Measurements from ENCODE around the gene SETBP1. TPM values are rescaled to one million over a fixed set of nuclear protein-coding genes. Genes with fewer than 3 reads are reported as not detected.
A peak's percentile ranks its signal among the peaks of the same experiment; 100 is the strongest.

SETBP1 gene
- total RNA-seq, 2 donors from 2014 or later = 77.9 to 79.6 TPM

GRCh38 chr18:44988821-44989587 is 308.3 kb downstream of the SETBP1 start:
- no peak for ATAC-seq

GRCh38 chr18:44996261-44996660 is 315.6 kb downstream of the SETBP1 start:
- Mint-ChIP-seq H3K4me3 (no peak overlapping the region), H3K36me3 (no peaks in the 10 kb centered on the region), H3K4me1 (ENCODE audit: low read depth in 2 of 2) (no peaks in the 10 kb centered on the region), H3K9me3 (no peaks in the 10 kb centered on the region), H3K27ac (no peak overlapping the region), H3K27me3 (no peaks in the 10 kb centered on the region)
- no peak for DNase-seq (ENCODE audit: low spot score)
- no peak for ATAC-seq

More at GRCh38 chr18:44988821-44989587, 308.3 kb downstream of the SETBP1 start:
- Mint-ChIP-seq H3K4me3 (no peak overlapping the region), H3K36me3 (no peaks in the 10 kb centered on the region), H3K9me3 (no peaks in the 10 kb centered on the region), H3K4me1 (ENCODE audit: low read depth in 2 of 2) (peaks cover 0 to 2% of the 10 kb centered on the region in 2 donors), H3K27ac (no peak overlapping the region), H3K27me3 (no peaks in the 10 kb centered on the region)
- DNase-seq (ENCODE audit: low spot score) = no peak

GRCh38 chr18:44997174-44997573 is 316.5 kb downstream of the SETBP1 start:
- Mint-ChIP-seq H3K27me3 (no peaks in the 10 kb centered on the region), H3K27ac (no peak overlapping the region), H3K9me3 (no peaks in the 10 kb centered on the region), H3K4me1 (ENCODE audit: low read depth in 2 of 2) (no peaks in the 10 kb centered on the region), H3K4me3 (no peak overlapping the region), H3K36me3 (no peaks in the 10 kb centered on the region)
- DNase-seq (ENCODE audit: low spot score) (no peak), ATAC-seq (no peak)

- Mint-ChIP-seq H3K27ac (no peak overlapping the region), H3K36me3 (no peaks in the 10 kb centered on the region), H3K4me3 (no peak overlapping the region), H3K9me3 (no peaks in the 10 kb centered on the region), H3K4me1 (ENCODE audit: low read depth in 2 of 2) (no peaks in the 10 kb centered on the region), H3K27me3 (no peaks in the 10 kb centered on the region)
- DNase-seq (ENCODE audit: low spot score) (no peak), ATAC-seq (no peak)
Observed at GRCh38 chr18:44998360-44998759, 317.7 kb downstream of the SETBP1 start.

DNA sequence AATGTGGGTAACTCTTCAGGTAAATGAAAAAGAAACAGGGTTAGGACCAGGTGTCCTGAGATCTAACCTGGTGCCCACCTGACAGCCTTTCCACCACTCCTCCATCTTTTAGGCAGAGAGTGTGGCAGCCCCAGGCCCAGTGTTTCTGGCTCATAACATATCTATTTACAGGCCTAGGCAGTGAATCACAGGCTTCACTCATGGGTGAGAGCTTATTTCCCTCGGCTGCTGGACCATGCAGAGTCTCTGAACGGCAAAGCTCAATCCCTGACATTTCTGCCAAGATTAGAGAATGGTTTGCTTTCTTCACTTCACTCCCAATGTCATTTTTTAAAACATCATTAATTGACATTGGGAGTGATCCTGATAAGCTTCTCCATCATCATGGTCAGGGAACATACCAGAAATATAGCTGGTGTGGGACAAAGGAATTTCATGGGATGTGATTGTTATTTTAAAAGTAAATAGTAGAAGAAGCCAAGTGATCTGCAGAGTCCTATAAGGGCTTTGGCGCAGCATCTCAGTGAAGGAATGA is 323.9 kb downstream of the SETBP1 start:
- no peak overlapping the region for H3K4me3 Mint-ChIP-seq
- DNase-seq (ENCODE audit: low spot score) (no peak), ATAC-seq (no peak)
- peaks cover 18 to 23% of the 10 kb centered on the region in 2 donors for H3K4me1 Mint-ChIP-seq (ENCODE audit: low read depth in 2 of 2)
- no peaks in the 10 kb centered on the region for H3K36me3 Mint-ChIP-seq
- no peaks in the 10 kb centered on the region for H3K9me3 Mint-ChIP-seq
- no peak overlapping the region for H3K27ac Mint-ChIP-seq
- H3K27me3 Mint-ChIP-seq = no peaks in the 10 kb centered on the region

DNA sequence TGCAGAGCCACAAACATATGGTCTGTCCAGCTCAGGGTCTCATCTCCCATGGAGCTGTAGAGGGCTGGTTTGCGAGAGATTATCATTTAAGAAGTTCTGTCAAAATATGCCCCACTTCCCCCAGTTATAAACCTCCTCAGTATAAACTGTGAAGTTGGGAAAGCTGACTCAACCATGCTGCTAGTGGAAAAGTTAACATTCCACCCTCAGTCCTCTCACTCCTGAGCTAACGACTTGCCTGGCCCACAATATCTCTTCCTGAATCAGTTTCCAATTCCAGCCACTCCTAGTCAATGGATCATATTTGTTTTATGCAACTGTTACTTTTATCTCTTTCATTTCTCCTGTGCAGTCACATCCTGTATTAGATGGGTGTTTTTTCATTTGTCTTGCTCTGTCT is 326.2 kb downstream of the SETBP1 start:
- no peak for ATAC-seq
- DNase-seq (ENCODE audit: low spot score) = no peak
- Mint-ChIP-seq H3K4me3 (no peak overlapping the region), H3K9me3 (no peaks in the 10 kb centered on the region), H3K27me3 (no peaks in the 10 kb centered on the region), H3K27ac (no peak overlapping the region), H3K4me1 (ENCODE audit: low read depth in 2 of 2) (peaks cover 29 to 35% of the 10 kb centered on the region in 2 donors), H3K36me3 (peaks cover 2% of the 10 kb centered on the region)

DNA sequence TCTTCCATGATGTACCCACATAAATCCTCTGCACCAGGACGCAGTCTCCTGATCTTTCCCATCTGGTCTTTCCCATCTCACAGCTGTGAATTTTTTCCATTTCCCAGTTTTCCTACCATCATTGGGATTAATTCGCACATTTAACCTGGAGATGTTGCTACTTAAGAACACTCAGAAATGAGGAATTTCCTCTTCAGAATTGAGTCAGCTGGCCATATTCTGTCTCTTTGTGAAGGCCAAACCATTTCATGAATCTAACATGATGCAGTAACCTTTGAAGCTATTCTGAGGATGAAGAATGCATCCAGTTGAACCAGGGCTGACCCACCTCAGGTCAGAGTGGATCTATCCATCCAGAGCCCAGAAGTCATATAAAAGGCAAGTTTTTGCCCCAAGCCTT is 326.8 kb downstream of the SETBP1 start:
- no peaks in the 10 kb centered on the region for H3K27me3 Mint-ChIP-seq
- no peak for ATAC-seq
- H3K27ac Mint-ChIP-seq = no peak overlapping the region
- peaks cover 8% of the 10 kb centered on the region for H3K36me3 Mint-ChIP-seq
- H3K4me1 Mint-ChIP-seq (ENCODE audit: low read depth in 2 of 2) = peaks cover 34 to 41% of the 10 kb centered on the region in 2 donors
- no peak for DNase-seq (ENCODE audit: low spot score)
- no peak overlapping the region for H3K4me3 Mint-ChIP-seq
- no peaks in the 10 kb centered on the region for H3K9me3 Mint-ChIP-seq

- Mint-ChIP-seq H3K4me1 (ENCODE audit: low read depth in 2 of 2) (peaks cover 35 to 42% of the 10 kb centered on the region in 2 donors), H3K36me3 (peaks cover 9% of the 10 kb centered on the region), H3K27ac (peak overlapping the region in 1 of 2 donors; percentile 40), H3K9me3 (no peaks in the 10 kb centered on the region), H3K27me3 (no peaks in the 10 kb centered on the region), H3K4me3 (peak overlapping the region; percentile 3)
- ATAC-seq (peak; percentile 45 to 59), DNase-seq (ENCODE audit: low spot score) (no peak)
Observed at GRCh38 chr18:45008694-45009413, 328.2 kb downstream of the SETBP1 start.

GRCh38 chr18:45009756-45010155 is 329.1 kb downstream of the SETBP1 start:
- H3K36me3 Mint-ChIP-seq = peaks cover 9% of the 10 kb centered on the region
- H3K4me1 Mint-ChIP-seq (ENCODE audit: low read depth in 2 of 2) = peaks cover 37 to 42% of the 10 kb centered on the region in 2 donors
- H3K27me3 Mint-ChIP-seq = no peaks in the 10 kb centered on the region
- DNase-seq (ENCODE audit: low spot score) = no peak
- no peaks in the 10 kb centered on the region for H3K9me3 Mint-ChIP-seq
- ATAC-seq = peak; percentile 52 to 78
- H3K4me3 Mint-ChIP-seq = peak overlapping the region; percentile 3
- no peak overlapping the region for H3K27ac Mint-ChIP-seq

DNA sequence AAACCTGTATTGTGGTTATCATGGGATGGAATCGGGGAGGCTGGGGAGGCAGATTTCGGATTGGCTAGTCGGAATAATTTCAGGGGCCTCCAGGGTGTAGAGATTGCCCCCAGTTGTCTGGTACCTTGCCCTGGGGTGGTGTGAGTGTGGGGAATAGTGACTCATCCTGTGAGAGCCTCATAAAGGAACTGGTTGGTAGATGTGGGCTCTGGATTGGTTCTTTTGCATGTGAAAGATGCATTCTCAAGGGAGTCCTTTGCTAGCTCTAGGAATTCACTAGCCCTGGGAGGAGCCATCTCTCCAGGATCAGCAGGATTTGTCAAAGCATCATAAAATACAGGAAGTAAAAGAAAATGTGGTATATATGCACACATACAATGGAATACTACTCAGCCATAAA is 331.6 kb downstream of the SETBP1 start:
- ATAC-seq = no peak
- Mint-ChIP-seq H3K4me1 (ENCODE audit: low read depth in 2 of 2) (peaks cover 33 to 39% of the 10 kb centered on the region in 2 donors), H3K9me3 (no peaks in the 10 kb centered on the region), H3K36me3 (peaks cover 9% of the 10 kb centered on the region), H3K4me3 (no peak overlapping the region), H3K27me3 (no peaks in the 10 kb centered on the region), H3K27ac (no peak overlapping the region)
- DNase-seq (ENCODE audit: low spot score) = no peak

DNA sequence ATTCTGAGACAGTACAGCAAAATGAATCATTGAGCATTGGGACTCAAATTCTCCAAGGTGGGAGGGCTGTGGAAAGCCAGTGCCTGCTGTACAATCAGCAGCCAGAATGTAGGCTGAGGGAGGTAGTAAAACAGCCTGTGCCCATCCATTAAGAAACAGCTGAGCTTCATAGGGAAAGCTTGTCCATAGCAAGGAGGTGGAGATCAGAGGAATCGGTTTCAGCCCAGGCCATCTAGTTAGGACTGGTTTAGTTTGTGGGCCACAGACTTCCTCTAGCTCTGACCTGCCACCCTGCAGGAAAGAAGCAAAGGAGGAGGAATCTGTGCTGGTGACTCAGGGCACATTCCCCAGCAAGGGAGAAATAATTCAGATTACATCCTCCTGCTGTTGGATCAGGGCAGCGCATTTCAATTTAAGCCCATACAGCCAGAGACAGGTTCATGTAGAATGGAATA is 333.4 kb downstream of the SETBP1 start:
- Mint-ChIP-seq H3K27me3 (no peaks in the 10 kb centered on the region), H3K4me3 (no peak overlapping the region), H3K9me3 (no peaks in the 10 kb centered on the region), H3K27ac (no peak overlapping the region), H3K36me3 (peaks cover 9% of the 10 kb centered on the region), H3K4me1 (ENCODE audit: low read depth in 2 of 2) (peaks cover 25 to 30% of the 10 kb centered on the region in 2 donors)
- ATAC-seq (no peak), DNase-seq (ENCODE audit: low spot score) (no peak)

GRCh38 chr18:45015788-45016128 is 335.1 kb downstream of the SETBP1 start:
- ATAC-seq = no peak
- peaks cover 9% of the 10 kb centered on the region for H3K36me3 Mint-ChIP-seq
- no peaks in the 10 kb centered on the region for H3K27me3 Mint-ChIP-seq
- H3K27ac Mint-ChIP-seq = no peak overlapping the region
- peaks cover 13 to 22% of the 10 kb centered on the region in 2 donors for H3K4me1 Mint-ChIP-seq (ENCODE audit: low read depth in 2 of 2)
- no peak overlapping the region for H3K4me3 Mint-ChIP-seq
- DNase-seq (ENCODE audit: low spot score) = no peak
- H3K9me3 Mint-ChIP-seq = no peaks in the 10 kb centered on the region

GRCh38 chr18:45019469-45019868 is 338.8 kb downstream of the SETBP1 start:
- no peak overlapping the region for H3K27ac Mint-ChIP-seq
- ATAC-seq = no peak
- H3K4me1 Mint-ChIP-seq (ENCODE audit: low read depth in 2 of 2) = peaks cover 8 to 12% of the 10 kb centered on the region in 2 donors
- no peak for DNase-seq (ENCODE audit: low spot score)
- no peaks in the 10 kb centered on the region for H3K27me3 Mint-ChIP-seq
- no peaks in the 10 kb centered on the region for H3K36me3 Mint-ChIP-seq
- no peak overlapping the region for H3K4me3 Mint-ChIP-seq
- H3K9me3 Mint-ChIP-seq = no peaks in the 10 kb centered on the region

DNA sequence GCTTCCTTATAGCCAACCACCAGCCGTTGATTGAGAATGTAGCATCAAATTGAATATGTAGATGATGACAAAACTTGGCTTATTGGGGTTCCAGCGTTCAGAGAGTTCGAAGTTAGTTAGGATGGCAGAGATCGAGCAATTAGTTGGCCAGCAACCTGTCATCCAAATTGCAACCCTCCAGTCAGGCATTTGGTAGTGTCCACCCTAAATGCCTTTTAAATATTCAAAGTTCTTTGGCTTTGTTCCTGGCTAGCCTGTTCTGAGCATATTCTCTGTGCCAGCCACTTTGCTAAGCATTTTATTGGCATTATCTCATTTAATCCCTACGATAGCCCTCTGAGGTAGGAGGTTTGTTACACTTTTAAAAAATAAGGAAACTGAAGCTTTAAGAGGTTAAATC is 342.8 kb downstream of the SETBP1 start:
- Mint-ChIP-seq H3K4me3 (no peak overlapping the region), H3K27me3 (no peaks in the 10 kb centered on the region), H3K27ac (no peak overlapping the region), H3K36me3 (no peaks in the 10 kb centered on the region), H3K9me3 (no peaks in the 10 kb centered on the region), H3K4me1 (ENCODE audit: low read depth in 2 of 2) (peaks cover 10% of the 10 kb centered on the region in 2 donors)
- ATAC-seq (no peak), DNase-seq (ENCODE audit: low spot score) (no peak)

Measured in natural killer cell treated with Interleukin-12 subunit alpha and Interleukin-12 subunit beta and Interleukin-15 and Interleukin-18, amount 100 ng/mL, for 72 hours (primary cell).